GM19193 (cell line): ENCODE measurements around the gene UCK2.

ENCODE experiments used
- POLR2A ChIP-seq: IDR thresholded peaks from 4 replicates; pipeline ENCODE4 v1.6.1; 2011; ENCODE audit not compliant: insufficient read depth, insufficient read length; ENCODE audit errors: extremely low read depth

UCK2 gene

DNA sequence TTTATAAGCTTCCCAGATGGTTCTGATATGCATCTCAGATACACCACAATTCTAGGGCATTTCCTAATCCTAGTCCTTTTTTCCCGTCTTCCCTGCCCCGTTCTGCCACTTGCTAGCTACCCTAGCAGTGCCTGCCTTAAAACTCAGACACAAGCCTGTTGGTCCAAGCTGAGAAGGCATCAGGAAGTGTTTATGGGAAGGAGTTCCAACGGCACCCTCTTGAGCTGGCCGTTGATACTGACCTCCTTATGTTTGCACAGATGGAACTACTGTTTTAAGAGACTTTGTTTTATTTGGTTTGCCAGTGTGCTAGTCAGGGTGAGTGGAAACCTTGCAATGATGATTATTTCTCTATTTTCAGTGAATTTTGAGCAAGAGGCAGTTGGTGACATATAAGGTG is 67.2 kb downstream of the UCK2 start:
- no peak for TF ChIP-seq POLR2A

DNA sequence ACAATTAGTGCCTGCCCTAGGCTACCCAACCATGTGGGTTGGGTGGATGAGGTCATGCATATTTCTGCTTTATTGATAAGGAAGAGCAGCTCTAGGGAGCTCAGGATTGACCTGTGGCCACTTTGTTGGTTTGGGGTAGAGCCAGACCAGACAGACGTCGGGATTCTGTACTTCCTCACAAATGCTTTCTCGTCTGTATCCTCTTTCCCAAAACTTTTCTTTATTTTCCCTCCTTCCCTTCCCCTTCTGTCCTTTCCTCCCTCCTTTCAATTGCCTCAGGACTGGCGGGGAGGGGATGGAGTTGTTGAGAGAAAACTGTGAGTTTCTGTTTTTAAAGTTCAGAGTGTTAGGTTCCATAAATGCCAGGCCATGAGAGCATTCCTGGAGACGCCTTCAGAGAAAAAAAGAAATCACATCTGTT is 68.0 kb downstream of the UCK2 start:
- TF ChIP-seq POLR2A = no peak

DNA sequence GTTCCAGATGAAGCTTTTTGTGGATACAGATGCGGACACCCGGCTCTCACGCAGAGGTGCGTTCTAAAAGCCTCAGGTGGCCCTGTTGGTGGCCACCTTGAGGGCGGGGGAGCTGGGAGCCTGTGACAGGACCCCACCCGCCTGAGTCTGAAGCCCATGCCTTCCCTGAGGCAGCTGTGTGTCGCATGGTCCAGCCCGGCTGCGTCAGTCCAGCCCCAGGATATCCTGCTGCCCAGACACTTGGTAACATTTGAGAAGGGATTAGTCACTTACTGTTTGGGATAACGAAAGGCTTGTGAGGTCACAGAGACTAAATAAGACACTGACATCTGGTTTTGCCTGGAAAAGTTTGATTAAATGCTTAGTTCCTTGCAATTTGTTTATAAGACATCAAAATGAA is 68.9 kb downstream of the UCK2 start:
- no peak for TF ChIP-seq POLR2A

DNA sequence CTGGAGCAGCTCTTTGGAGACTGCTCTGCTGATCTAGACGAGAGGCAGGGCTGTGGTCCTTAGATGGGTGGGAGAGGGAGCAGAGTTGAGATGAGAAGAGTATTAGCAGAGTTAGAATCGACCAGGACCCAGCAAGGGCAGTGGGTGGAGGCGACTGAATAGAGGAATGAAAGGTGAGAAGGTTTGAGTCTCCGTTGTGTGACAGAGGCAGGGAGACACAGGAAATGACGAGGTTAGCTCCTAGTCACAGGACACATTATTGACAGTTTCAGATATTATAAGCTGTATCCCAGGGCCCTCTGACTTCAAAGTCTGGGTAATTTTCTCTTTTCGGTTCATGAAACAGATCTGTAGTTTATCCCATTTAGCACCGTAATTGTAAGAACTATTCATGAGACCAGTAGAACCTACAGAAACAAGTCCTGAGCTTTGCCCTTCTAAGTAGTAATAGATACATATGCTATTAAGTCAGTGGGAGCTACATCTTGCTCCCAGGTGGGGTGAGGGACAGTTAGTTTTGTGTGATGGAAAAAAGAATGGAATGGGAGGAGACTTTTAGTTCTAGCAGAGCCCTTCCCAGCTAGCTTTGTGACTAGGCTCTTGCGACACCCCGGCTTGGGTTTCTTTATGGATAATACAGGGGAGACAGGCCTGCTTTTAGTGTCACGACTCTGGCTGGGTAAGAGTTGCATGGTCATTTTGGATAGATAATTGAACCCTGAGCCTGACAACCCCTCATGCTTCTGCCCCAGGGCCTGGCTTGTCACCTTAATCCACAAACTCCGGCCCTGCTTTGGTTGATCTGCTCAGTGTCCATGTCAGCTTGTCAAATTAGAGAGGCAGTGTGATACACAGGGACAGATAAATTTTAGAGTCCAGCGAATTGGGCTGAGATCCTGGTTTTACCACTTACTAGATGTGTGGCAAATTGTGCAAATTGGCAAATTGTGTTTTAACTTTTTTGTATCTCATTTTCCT is 70.2 kb downstream of the UCK2 start:
- TF ChIP-seq POLR2A = no peak

DNA sequence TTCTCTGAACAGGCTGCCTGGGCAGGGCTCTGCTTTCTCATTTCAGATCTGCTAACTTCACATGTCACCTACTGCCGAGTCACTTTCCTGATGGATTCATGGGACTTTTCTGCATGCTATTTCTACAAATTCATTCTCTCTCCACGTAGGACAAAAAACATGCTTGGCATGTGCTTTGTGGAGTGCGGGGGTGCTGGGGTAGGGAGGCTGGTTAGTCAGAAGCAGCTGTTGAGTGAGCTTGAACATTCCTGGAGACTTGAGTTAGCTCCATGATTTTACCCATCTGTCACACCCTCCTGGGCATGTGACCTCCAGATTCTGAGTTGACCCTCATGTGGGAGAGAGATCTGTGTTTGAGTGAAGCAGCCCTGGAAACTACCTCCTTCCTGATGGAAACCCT is 71.4 kb downstream of the UCK2 start:
- TF ChIP-seq POLR2A = no peak

DNA sequence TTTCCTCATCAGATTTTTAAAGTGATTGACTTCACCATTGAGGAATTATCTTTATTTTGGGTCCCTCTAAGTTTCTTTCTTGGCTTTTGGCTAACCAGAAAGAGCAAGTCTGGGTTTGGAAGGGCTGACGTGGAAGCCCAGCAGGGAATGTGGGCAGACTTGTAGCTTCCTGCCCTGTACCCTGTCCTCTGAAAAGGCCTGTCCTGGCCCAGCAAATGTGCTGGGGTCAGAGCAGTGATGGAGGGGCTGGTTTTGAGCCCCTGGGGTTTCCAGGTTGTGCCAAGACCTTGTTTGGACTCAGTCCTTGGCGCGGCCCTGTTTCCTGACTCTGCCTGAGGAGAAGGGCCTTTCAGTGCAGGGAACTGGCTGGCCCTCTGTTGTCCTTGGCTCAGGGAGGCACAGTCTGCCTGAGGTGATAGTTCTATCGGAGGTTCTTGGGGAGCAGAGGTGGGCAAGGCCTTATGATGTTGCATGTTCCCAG is 72.1 kb downstream of the UCK2 start:
- no peak for TF ChIP-seq POLR2A

DNA sequence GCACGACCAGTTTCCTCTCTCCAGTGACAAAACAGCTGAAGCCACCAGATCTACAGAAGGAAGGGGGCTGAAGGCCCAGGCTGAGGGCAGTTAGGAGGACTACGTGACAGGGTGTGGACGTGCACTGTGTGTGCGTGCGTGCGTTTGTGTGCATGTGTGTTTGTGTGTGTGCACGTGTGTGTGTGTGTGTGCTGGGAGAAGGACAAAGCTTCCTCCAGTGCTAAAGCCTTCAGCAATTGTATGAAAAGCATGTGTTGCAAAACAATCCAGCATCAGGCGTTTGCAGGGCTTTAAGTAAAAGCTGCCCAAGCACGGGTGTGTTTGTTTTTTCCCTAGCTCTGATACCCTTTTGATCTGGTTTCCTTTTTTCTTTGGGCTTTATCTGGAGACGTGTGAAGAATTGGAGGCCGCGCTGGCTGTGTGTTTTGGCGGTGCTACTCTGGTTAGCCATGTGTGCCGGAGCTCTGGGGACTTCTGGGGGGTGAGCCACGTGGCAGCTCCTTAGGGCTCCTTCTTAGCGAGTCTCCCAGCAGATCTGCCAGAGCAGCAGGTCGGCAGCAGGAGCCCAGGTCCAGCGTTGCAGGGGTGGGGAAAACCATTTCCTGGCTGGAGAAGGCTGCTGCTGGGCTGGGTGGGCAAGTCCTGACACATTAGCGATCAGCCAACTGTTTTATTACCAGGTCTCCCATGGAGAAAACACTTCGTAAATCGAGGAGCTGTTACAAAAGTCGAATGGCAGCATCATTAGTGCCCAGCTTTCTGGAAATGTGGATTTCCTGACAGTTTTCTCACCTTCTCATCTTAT is 73.4 kb downstream of the UCK2 start:
- no peak for TF ChIP-seq POLR2A

DNA sequence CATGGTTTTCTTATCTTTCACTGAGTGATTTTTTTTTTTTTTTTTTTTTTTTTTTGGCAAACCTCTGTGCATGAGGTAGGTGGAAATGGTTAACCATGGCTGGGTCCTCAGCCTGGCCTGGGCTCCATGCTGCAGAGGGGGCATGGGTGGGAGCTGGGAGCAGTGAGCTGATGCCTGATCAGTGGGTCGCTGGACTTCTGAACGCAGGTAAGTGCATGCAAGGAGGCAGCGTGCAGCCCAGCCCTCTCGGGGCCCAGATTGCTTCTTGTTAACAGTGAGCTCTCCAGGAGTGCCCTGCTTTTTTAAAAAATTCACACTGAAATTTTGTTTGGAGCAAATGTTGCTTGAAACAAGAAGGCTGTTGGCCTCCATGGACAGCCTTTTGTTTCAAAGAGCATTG is 75.2 kb downstream of the UCK2 start:
- no peak for TF ChIP-seq POLR2A

DNA sequence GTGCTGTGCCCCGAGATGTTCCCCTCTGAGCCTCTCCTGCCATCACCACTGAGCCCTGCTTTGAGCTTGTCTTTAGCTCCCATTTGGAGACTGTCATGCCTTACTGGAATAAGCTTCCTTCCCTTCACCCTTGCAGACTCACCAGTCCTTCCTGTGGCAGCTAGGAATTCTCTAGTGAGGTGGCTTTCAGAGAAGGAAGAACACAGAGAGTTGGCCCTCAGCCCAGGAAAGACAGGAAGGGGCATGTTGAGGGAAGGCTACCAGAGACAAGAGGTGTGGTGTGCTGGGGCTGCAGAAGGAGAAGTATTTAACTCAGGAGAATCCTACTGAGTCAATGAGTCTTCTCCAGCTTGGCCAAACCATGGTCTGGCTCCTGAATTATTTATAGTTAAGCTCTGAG is 76.3 kb downstream of the UCK2 start:
- no peak for TF ChIP-seq POLR2A

DNA sequence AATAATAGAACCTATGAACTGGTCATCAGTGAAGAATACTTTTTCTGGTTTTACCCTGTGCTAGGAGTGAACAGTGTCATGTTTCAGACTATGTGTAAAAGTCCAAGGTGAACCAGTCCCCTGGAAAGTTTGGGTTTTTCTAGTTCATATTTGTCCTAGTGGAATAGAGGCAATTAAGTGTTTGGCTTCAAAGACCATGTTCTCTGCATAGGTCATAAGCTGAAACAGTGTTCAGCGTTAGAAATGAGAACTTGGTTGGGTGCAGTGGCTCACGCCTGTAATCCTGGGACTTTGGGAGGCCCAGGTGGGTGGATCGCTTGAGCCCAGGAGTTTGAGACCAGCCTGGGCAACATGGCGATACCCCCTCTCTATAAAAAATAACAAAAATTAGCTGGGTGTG is 77.5 kb downstream of the UCK2 start:
- TF ChIP-seq POLR2A = no peak

DNA sequence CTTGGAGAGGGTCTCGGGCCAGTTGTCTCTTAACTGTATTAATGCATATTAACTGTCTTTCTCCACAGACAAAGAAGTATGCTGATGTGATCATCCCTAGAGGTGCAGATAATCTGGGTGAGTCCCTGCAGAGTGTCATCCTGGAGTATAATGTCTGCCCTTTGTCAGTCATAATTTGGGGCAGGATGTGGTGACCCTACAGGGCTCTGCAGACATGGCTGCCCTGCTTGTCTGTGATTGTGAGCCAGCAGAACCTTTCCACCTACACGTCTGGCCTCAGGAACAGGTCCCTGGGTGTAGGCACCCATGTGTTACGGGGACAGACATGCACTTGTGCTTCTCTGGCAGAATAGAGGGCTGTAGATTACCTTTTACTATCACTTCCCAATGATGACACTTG is 78.4 kb downstream of the UCK2 start:
- no peak for TF ChIP-seq POLR2A

DNA sequence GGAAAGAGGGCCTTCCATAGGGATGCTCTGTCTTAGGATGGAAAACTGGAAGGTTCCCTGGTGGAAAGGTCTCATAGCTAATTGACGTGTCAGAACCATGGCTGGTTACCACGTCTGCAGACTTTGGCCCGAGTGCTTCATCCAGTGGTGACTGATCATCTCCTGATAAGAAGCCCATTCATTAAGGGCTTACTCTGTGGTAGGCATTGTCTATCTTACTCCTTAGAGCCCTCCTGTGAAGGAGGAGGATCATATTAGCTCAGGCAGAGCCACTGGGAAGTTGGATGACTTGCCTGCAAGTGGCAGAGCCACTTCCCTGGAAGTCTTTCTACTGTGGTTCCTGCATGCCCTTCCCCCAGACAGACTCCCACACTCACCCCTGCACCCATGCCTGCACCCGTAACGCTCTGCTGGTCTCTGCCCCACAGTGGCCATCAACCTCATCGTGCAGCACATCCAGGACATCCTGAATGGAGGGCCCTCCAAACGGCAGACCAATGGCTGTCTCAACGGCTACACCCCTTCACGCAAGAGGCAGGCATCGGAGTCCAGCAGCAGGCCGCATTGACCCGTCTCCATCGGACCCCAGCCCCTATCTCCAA is 79.9 kb downstream of the UCK2 start:
- no peak for TF ChIP-seq POLR2A

DNA sequence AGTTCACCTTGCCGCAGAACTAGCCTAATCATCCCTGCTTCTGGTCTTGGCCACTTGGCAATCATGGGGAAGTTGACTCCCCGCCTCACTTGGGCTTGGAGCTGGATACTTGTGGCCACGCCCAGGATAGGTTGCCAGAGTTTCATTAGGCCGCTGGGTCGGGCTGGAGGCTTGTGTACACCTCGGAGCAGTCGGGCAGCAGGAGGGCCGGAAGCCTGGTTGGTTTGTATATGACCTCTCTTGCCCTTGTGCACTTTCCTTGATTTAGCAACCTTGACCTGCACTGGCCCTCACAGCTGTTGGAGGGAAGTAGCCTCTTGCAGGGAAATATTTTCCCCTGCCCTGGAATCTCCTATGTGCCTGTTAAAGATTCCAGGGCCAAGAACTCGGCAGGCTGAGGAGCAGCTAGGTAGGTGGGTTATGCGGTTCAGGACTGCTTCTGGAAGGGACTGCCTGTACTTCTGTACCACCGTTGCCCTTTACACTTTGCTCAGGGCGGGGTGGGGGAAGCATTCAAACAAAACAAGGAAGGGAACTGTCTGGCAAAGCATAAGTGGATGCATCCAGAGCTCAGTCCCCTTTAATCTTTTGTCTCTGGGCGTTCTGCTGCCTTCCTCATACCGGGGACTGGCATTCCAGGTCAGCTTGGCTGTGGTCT is 83.5 kb downstream of the UCK2 start:
- TF ChIP-seq POLR2A = no peak

DNA sequence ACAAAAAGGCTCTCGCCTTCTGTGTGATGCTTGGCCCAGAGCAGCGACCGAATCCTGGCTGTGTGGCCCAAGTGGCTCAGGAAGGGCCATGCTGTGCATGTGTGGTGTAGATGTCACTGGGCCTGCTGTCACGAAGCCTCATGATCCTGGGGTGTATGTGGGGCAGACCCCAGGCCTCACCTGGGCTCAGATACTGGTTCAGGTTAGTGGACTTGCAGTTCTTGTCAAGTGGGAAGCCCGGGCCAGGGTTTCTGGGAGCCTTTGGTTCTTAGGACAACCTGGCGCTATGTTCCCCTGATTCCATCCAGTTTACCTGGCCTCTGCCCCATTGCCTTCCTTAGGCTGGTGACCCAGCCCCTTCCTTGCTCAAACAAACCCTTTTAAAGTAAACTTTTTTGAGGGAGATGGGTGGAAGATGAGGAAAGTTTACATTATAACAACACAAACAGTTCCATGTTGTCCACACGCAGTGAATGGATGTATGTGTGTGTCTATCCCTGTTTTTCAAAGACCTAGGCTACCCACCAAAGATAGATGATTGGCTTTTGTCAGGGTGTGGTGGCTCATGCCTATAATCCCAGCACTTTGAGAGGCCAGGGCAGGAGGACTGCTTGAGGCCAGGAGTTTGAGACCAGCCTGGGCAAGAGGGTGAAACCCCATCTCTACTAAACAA is 84.3 kb downstream of the UCK2 start:
- no peak for TF ChIP-seq POLR2A
